Memory B cell (primary cell): Measurements from ENCODE around the gene DIS3L2.
"Not testable (repeated sequence)": the region's sequence is repeated elsewhere in the genome, so short reads cannot be mapped to it uniquely, and the experiment has no call there.

Experiments used
- ATAC-seq: fragments of 150-1000 bp; cut with Tn5 transposase; 2 replicates; pipeline ENCODE4 v1.10.0; 2021; ENCODE audit warnings: low read depth, mild to moderate bottlenecking, moderate library complexity
- DNase-seq, 2 donors: peaks; one replicate each; pipeline ENCODE4 v3.0.0; 2022; ENCODE audit warnings: low spot score in 2 of 2
- H3K27ac Mint-ChIP-seq: one replicate; pipeline ENCODE4 v1.8.0; 2022; ENCODE audit warnings: mild to moderate bottlenecking, moderate library complexity, mixed read lengths
- H3K27me3 Mint-ChIP-seq: one replicate; pipeline ENCODE4 v1.8.0; 2022; ENCODE audit warnings: mixed read lengths
- H3K36me3 Mint-ChIP-seq: one replicate; pipeline ENCODE4 v1.8.0; 2022; ENCODE audit warnings: mild to moderate bottlenecking, mixed read lengths
- H3K4me1 Mint-ChIP-seq: one replicate; pipeline ENCODE4 v1.8.0; 2022; ENCODE audit warnings: mixed read lengths
- H3K4me3 Mint-ChIP-seq: one replicate; pipeline ENCODE4 v1.8.0; 2022; ENCODE audit warnings: mild to moderate bottlenecking, moderate library complexity, mixed read lengths
- H3K9me3 Mint-ChIP-seq: one replicate; pipeline ENCODE4 v1.8.0; 2022; ENCODE audit warnings: mixed read lengths

The DIS3L2 gene

GRCh38 chr2:232376260-232376659 lies 414.7 kb downstream of the DIS3L2 start:
- ATAC-seq (no peak), DNase-seq (no peak)
- Mint-ChIP-seq H3K36me3 (no peaks in the 10 kb centered on the region), H3K27ac (no peak overlapping the region), H3K27me3 (peaks cover 8% of the 10 kb centered on the region), H3K4me3 (no peak overlapping the region), H3K9me3 (no peaks in the 10 kb centered on the region), H3K4me1 (no peaks in the 10 kb centered on the region)

- ATAC-seq = no peak
- Mint-ChIP-seq H3K27me3 (peaks cover 9% of the 10 kb centered on the region), H3K27ac (no peak overlapping the region), H3K9me3 (no peaks in the 10 kb centered on the region), H3K4me1 (peaks cover under 1% of the 10 kb centered on the region), H3K4me3 (no peak overlapping the region), H3K36me3 (no peaks in the 10 kb centered on the region)
- no peak for DNase-seq
Observed at GRCh38 chr2:232376713-232377112, 415.2 kb downstream of the DIS3L2 start.

- H3K27me3 Mint-ChIP-seq = peaks cover 11% of the 10 kb centered on the region
- no peak overlapping the region for H3K4me3 Mint-ChIP-seq
- H3K36me3 Mint-ChIP-seq = no peaks in the 10 kb centered on the region
- no peak overlapping the region for H3K27ac Mint-ChIP-seq
- DNase-seq (no peak), ATAC-seq (no peak)
- H3K4me1 Mint-ChIP-seq = peaks cover 2% of the 10 kb centered on the region
- no peaks in the 10 kb centered on the region for H3K9me3 Mint-ChIP-seq
Observed at GRCh38 chr2:232377319-232377718, 415.8 kb downstream of the DIS3L2 start.

GRCh38 chr2:232377841-232378734 lies 416.6 kb downstream of the DIS3L2 start:
- ATAC-seq = no peak
- Mint-ChIP-seq H3K27ac (no peak overlapping the region), H3K9me3 (no peaks in the 10 kb centered on the region), H3K4me1 (peaks cover 2% of the 10 kb centered on the region), H3K27me3 (peaks cover 15% of the 10 kb centered on the region), H3K4me3 (no peak overlapping the region), H3K36me3 (no peaks in the 10 kb centered on the region)
- DNase-seq = no peak

GRCh38 chr2:232378735-232379151 lies 417.2 kb downstream of the DIS3L2 start, which contains the start of gene ALPP:
Gene ALPP, plus strand, starts transcription at chr2:232378751. Its CDS starts 52 bp downstream, at chr2:232378803.
- H3K27ac Mint-ChIP-seq, H3K36me3 Mint-ChIP-seq, H3K4me3 Mint-ChIP-seq, DNase-seq, H3K4me1 Mint-ChIP-seq, ATAC-seq, H3K9me3 Mint-ChIP-seq: not testable (repeated sequence)
- peaks cover 15% of the 10 kb centered on the region for H3K27me3 Mint-ChIP-seq

GRCh38 chr2:232379610-232380590 lies 418.4 kb downstream of the DIS3L2 start:
- not testable (repeated sequence) for DNase-seq, H3K36me3 Mint-ChIP-seq, H3K27ac Mint-ChIP-seq, ATAC-seq, H3K4me1 Mint-ChIP-seq, H3K4me3 Mint-ChIP-seq, H3K9me3 Mint-ChIP-seq
- peaks cover 14% of the 10 kb centered on the region for H3K27me3 Mint-ChIP-seq

- H3K9me3 Mint-ChIP-seq, H3K36me3 Mint-ChIP-seq, H3K4me1 Mint-ChIP-seq, H3K4me3 Mint-ChIP-seq, ATAC-seq, H3K27ac Mint-ChIP-seq, DNase-seq: not testable (repeated sequence)
- peaks cover 20% of the 10 kb centered on the region for H3K27me3 Mint-ChIP-seq
Observed at GRCh38 chr2:232381204-232382031, 419.9 kb downstream of the DIS3L2 start.

GRCh38 chr2:232382331-232383225 lies 421.1 kb downstream of the DIS3L2 start:
- H3K27me3 Mint-ChIP-seq = peaks cover 21% of the 10 kb centered on the region
- no peak for DNase-seq
- peaks cover 6% of the 10 kb centered on the region for H3K4me1 Mint-ChIP-seq
- peaks cover 2% of the 10 kb centered on the region for H3K36me3 Mint-ChIP-seq
- ATAC-seq = no peak
- H3K4me3 Mint-ChIP-seq = no peak overlapping the region
- no peak overlapping the region for H3K27ac Mint-ChIP-seq
- H3K9me3 Mint-ChIP-seq = peaks cover 1% of the 10 kb centered on the region

GRCh38 chr2:232384466-232384865 lies 423.0 kb downstream of the DIS3L2 start:
- DNase-seq = no peak
- Mint-ChIP-seq H3K27ac (peak overlapping the region; percentile 46), H3K4me3 (no peak overlapping the region), H3K36me3 (peaks cover 4% of the 10 kb centered on the region), H3K27me3 (peaks cover 23% of the 10 kb centered on the region), H3K9me3 (peaks cover 1% of the 10 kb centered on the region), H3K4me1 (peaks cover 6% of the 10 kb centered on the region)
- no peak for ATAC-seq

- not testable (repeated sequence) for H3K4me3 Mint-ChIP-seq, H3K36me3 Mint-ChIP-seq, H3K9me3 Mint-ChIP-seq, ATAC-seq, DNase-seq, H3K4me1 Mint-ChIP-seq
- Mint-ChIP-seq H3K27me3 (peaks cover 22% of the 10 kb centered on the region), H3K27ac (peak overlapping the region; percentile 46)
Observed at GRCh38 chr2:232385058-232385457, 423.5 kb downstream of the DIS3L2 start.

GRCh38 chr2:232385660-232386489 lies 424.4 kb downstream of the DIS3L2 start:
- Mint-ChIP-seq H3K4me3 (no peak overlapping the region), H3K36me3 (peaks cover 4% of the 10 kb centered on the region), H3K27me3 (peaks cover 22% of the 10 kb centered on the region), H3K4me1 (peaks cover 6% of the 10 kb centered on the region), H3K9me3 (peaks cover 1% of the 10 kb centered on the region), H3K27ac (no peak overlapping the region)
- ATAC-seq (no peak), DNase-seq (no peak)

GRCh38 chr2:232386490-232386739 lies 424.9 kb downstream of the DIS3L2 start:
- peaks cover 6% of the 10 kb centered on the region for H3K4me1 Mint-ChIP-seq
- peaks cover 1% of the 10 kb centered on the region for H3K9me3 Mint-ChIP-seq
- H3K36me3 Mint-ChIP-seq = peaks cover 4% of the 10 kb centered on the region
- no peak for ATAC-seq
- DNase-seq = no peak
- no peak overlapping the region for H3K4me3 Mint-ChIP-seq
- no peak overlapping the region for H3K27ac Mint-ChIP-seq
- peaks cover 22% of the 10 kb centered on the region for H3K27me3 Mint-ChIP-seq
